CD4-positive, alpha-beta T cell treated with Interleukin-6 at 100 ng/mL for 8 hours (primary cell): ENCODE results near the gene AIM2.
A peak's percentile ranks its signal among the peaks of the same experiment; 100 is the strongest.
"Not testable (repeated sequence)": the region's sequence is repeated elsewhere in the genome, so short reads cannot be mapped to it uniquely, and the experiment has no call there.

Source experiments
- DNase-seq: peaks from one replicate; pipeline ENCODE4 v3.0.0-alpha.2; 2020; ENCODE audit warnings: mixed read lengths, low spot score

AIM2 gene

GRCh38 chr1:159079525-159079924 is 3.0 kb upstream of the AIM2 start:
- DNase-seq, result no peak

GRCh38 chr1:159077120-159077961 is 775 bp upstream of the AIM2 start:
- peak; percentile 85 for DNase-seq

GRCh38 chr1:159071970-159072582 is 4.5 kb downstream of the AIM2 start:
- peak; percentile 38 for DNase-seq

GRCh38 chr1:159068886-159069285 is 7.7 kb downstream of the AIM2 start:
- no peak for DNase-seq

GRCh38 chr1:159067699-159068621 is 8.6 kb downstream of the AIM2 start:
- DNase-seq, result peak; percentile 43

GRCh38 chr1:159066108-159066507 is 10.5 kb downstream of the AIM2 start:
- DNase-seq, result no peak

- DNase-seq, result no peak
Measured at GRCh38 chr1:159065106-159065505, 11.5 kb downstream of the AIM2 start.

- DNase-seq, result no peak
Measured at GRCh38 chr1:159058751-159059150, 17.8 kb downstream of the AIM2 start.

- DNase-seq, result no peak
Measured at GRCh38 chr1:159056069-159056698, 20.4 kb downstream of the AIM2 start.

GRCh38 chr1:159055181-159055641 is 21.4 kb downstream of the AIM2 start:
- no peak for DNase-seq

GRCh38 chr1:159054427-159054826 is 22.1 kb downstream of the AIM2 start:
- no peak for DNase-seq

GRCh38 chr1:159051436-159051835 is 25.1 kb downstream of the AIM2 start:
- DNase-seq, result no peak

- DNase-seq, result not testable (repeated sequence)
Measured at GRCh38 chr1:159046486-159046885, 30.1 kb downstream of the AIM2 start.

GRCh38 chr1:159040893-159041724 is 35.5 kb downstream of the AIM2 start:
- DNase-seq, result no peak

GRCh38 chr1:159040206-159040605 is 36.4 kb downstream of the AIM2 start:
- no peak for DNase-seq

GRCh38 chr1:159030877-159031447 is 45.6 kb downstream of the AIM2 start:
- DNase-seq, result no peak

- no peak for DNase-seq
Measured at GRCh38 chr1:159030311-159030710, 46.3 kb downstream of the AIM2 start.

GRCh38 chr1:159026841-159027240 is 49.7 kb downstream of the AIM2 start:
- not testable (repeated sequence) for DNase-seq

GRCh38 chr1:159025043-159025442 is 51.5 kb downstream of the AIM2 start:
- no peak for DNase-seq

- DNase-seq, result no peak
Measured at GRCh38 chr1:159023723-159024122, 52.8 kb downstream of the AIM2 start.
